ENCODE measurements around the gene HGFAC. TPM values are rescaled to one million over a fixed set of nuclear protein-coding genes. Genes with fewer than 3 reads are reported as not detected.

HGFAC gene
- total and polyA plus RNA-seq, 2 donors = 0.19 to 1.2 TPM

- Histone ChIP-seq H3K27ac (ENCODE audit: low read depth in 1 of 2, low read length in 1 of 2) (no peak overlapping the region), H3K27me3 (ENCODE audit: control insufficient read depth in 2 of 2, insufficient read depth in 1 of 2, low read length in 1 of 2) (peaks cover 2 to 24% of the 10 kb centered on the region in 2 donors), H3K4me3 (ENCODE audit: low read length in 2 of 2) (no peak overlapping the region), H3K36me3 (ENCODE audit: control insufficient read depth in 2 of 2, insufficient read depth in 2 of 2, low read length in 1 of 2) (no peaks in the 10 kb centered on the region), H3K4me1 (ENCODE audit: control insufficient read depth in 2 of 2, insufficient read depth in 2 of 2, low read length in 2 of 2) (no peaks in the 10 kb centered on the region), H3K9me3 (ENCODE audit: control insufficient read depth in 2 of 2, insufficient read depth in 1 of 2, low read length in 1 of 2) (no peaks in the 10 kb centered on the region)
- DNase-seq (ENCODE audit: low read depth in 6 of 9, low spot score in 9 of 9) = no peak
- WGBS = 64% methylated on average over 20 of the region's 20 CpGs
Observed at GRCh38 chr4:3493720-3494461, 52.1 kb downstream of the HGFAC start.

DNA sequence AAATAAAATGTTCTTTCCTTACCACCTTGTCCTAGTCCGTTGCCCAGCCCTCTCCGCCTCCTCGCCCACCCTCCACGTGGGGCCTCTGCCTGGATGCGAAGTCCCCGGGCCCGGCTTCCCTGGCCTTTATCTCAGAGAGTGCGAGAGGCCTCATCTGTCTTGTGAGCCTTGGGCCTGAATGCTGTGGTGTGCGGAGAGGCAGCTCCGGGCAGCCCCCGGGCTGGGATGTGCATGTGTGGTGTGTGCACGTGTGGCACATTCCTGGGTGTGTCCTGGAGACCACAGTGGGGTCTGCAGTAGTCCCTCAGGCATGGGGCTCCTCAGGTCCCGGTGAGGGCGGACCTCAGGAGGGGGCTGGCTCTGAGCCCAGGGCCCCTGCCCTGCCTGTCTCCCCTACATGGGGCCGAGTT lies 52.7 kb downstream of the HGFAC start:
- H3K36me3 ChIP-seq (ENCODE audit: control insufficient read depth in 2 of 2, insufficient read depth in 2 of 2, low read length in 1 of 2) = no peaks in the 10 kb centered on the region
- no peaks in the 10 kb centered on the region for H3K9me3 ChIP-seq (ENCODE audit: control insufficient read depth in 2 of 2, insufficient read depth in 1 of 2, low read length in 1 of 2)
- H3K4me3 ChIP-seq (ENCODE audit: low read length in 2 of 2) = no peak overlapping the region
- H3K4me1 ChIP-seq (ENCODE audit: control insufficient read depth in 2 of 2, insufficient read depth in 2 of 2, low read length in 2 of 2) = no peaks in the 10 kb centered on the region
- no peak for DNase-seq (ENCODE audit: low read depth in 6 of 9, low spot score in 9 of 9)
- H3K27me3 ChIP-seq (ENCODE audit: control insufficient read depth in 2 of 2, insufficient read depth in 1 of 2, low read length in 1 of 2) = peaks cover 2 to 21% of the 10 kb centered on the region in 2 donors
- H3K27ac ChIP-seq (ENCODE audit: low read depth in 1 of 2, low read length in 1 of 2) = no peak overlapping the region
- 67% methylated on average over 15 of the region's 15 CpGs for WGBS

- no peak for DNase-seq (ENCODE audit: low read depth in 6 of 9, low spot score in 9 of 9)
- Histone ChIP-seq H3K4me3 (ENCODE audit: low read length in 2 of 2) (no peak overlapping the region), H3K27me3 (ENCODE audit: control insufficient read depth in 2 of 2, insufficient read depth in 1 of 2, low read length in 1 of 2) (peaks cover 2 to 21% of the 10 kb centered on the region in 2 donors), H3K36me3 (ENCODE audit: control insufficient read depth in 2 of 2, insufficient read depth in 2 of 2, low read length in 1 of 2) (peaks cover 0 to under 1% of the 10 kb centered on the region in 2 donors), H3K9me3 (ENCODE audit: control insufficient read depth in 2 of 2, insufficient read depth in 1 of 2, low read length in 1 of 2) (no peaks in the 10 kb centered on the region), H3K4me1 (ENCODE audit: control insufficient read depth in 2 of 2, insufficient read depth in 2 of 2, low read length in 2 of 2) (no peaks in the 10 kb centered on the region), H3K27ac (ENCODE audit: low read depth in 1 of 2, low read length in 1 of 2) (no peak overlapping the region)
- WGBS = 90% methylated on average over 28 of the region's 28 CpGs
Observed at GRCh38 chr4:3495204-3495975, 53.6 kb downstream of the HGFAC start.

- H3K4me3 ChIP-seq (ENCODE audit: low read length in 2 of 2) = no peak overlapping the region
- DNase-seq (ENCODE audit: low read depth in 6 of 9, low spot score in 9 of 9) = no peak
- WGBS = 75% methylated on average over 14 of the region's 14 CpGs
- peaks cover 2 to 21% of the 10 kb centered on the region in 2 donors for H3K27me3 ChIP-seq (ENCODE audit: control insufficient read depth in 2 of 2, insufficient read depth in 1 of 2, low read length in 1 of 2)
- no peaks in the 10 kb centered on the region for H3K9me3 ChIP-seq (ENCODE audit: control insufficient read depth in 2 of 2, insufficient read depth in 1 of 2, low read length in 1 of 2)
- H3K36me3 ChIP-seq (ENCODE audit: control insufficient read depth in 2 of 2, insufficient read depth in 2 of 2, low read length in 1 of 2) = peaks cover 0 to 7% of the 10 kb centered on the region in 2 donors
- H3K4me1 ChIP-seq (ENCODE audit: control insufficient read depth in 2 of 2, insufficient read depth in 2 of 2, low read length in 2 of 2) = no peaks in the 10 kb centered on the region
- no peak overlapping the region for H3K27ac ChIP-seq (ENCODE audit: low read depth in 1 of 2, low read length in 1 of 2)
Observed at GRCh38 chr4:3496021-3496420, 54.3 kb downstream of the HGFAC start.

GRCh38 chr4:3497095-3497494 lies 55.3 kb downstream of the HGFAC start:
- Histone ChIP-seq H3K4me1 (ENCODE audit: control insufficient read depth in 2 of 2, insufficient read depth in 2 of 2, low read length in 2 of 2) (no peaks in the 10 kb centered on the region), H3K27ac (ENCODE audit: low read depth in 1 of 2, low read length in 1 of 2) (no peak overlapping the region), H3K4me3 (ENCODE audit: low read length in 2 of 2) (no peak overlapping the region), H3K9me3 (ENCODE audit: control insufficient read depth in 2 of 2, insufficient read depth in 1 of 2, low read length in 1 of 2) (no peaks in the 10 kb centered on the region), H3K36me3 (ENCODE audit: control insufficient read depth in 2 of 2, insufficient read depth in 2 of 2, low read length in 1 of 2) (peaks cover 0 to 18% of the 10 kb centered on the region in 2 donors), H3K27me3 (ENCODE audit: control insufficient read depth in 2 of 2, insufficient read depth in 1 of 2, low read length in 1 of 2) (peaks cover 2 to 17% of the 10 kb centered on the region in 2 donors)
- WGBS = 78% methylated on average over 6 of the region's 6 CpGs
- DNase-seq (ENCODE audit: low read depth in 6 of 9, low spot score in 9 of 9) = no peak

DNA sequence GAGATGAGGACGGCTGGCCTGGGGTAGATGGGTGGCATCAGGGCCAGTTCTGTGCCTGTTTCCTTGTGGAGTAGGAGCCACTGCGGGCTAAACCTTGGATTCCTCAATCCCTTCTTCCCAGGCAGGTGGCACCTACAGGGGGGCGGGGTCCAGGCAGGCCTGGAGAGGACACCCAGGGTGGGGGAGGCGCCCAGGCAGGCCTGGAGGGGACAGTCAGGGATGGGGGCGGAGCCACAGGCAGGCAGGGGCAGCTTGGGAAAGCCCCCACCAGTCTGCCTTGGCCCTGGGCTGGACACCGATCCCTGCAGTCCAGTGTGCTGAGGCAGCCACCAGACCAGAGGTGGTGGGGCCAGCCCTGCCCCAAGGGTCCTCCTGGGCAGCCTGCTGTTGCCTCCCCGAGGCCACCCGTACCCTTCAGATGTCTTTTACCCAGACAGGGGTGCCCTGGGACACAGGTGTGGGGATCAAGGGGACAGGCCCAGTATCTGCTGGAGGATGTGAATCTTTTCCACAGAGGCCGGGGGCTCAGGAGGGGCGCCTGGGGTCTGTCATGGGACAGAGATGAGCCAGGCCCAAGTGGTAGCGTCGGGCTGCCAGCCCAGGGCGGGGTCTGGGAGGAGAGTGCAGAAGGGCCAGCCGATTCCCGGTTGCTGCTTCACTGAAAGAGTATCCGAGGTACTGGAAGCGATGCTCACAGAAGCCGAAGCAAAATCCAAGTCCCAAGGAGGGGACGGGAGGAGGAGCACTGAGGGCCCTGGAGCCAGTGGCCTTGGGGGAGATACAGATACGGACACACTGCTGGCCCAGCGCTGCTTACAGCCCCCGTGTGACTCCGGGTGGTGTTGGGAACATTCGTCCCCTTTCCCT lies 56.0 kb downstream of the HGFAC start:
- H3K27ac ChIP-seq (ENCODE audit: low read depth in 1 of 2, low read length in 1 of 2) = no peak overlapping the region
- 94% methylated on average over 24 of the region's 24 CpGs for WGBS
- H3K9me3 ChIP-seq (ENCODE audit: control insufficient read depth in 2 of 2, insufficient read depth in 1 of 2, low read length in 1 of 2) = no peaks in the 10 kb centered on the region
- peaks cover 0 to 24% of the 10 kb centered on the region in 2 donors for H3K36me3 ChIP-seq (ENCODE audit: control insufficient read depth in 2 of 2, insufficient read depth in 2 of 2, low read length in 1 of 2)
- H3K4me1 ChIP-seq (ENCODE audit: control insufficient read depth in 2 of 2, insufficient read depth in 2 of 2, low read length in 2 of 2) = no peaks in the 10 kb centered on the region
- DNase-seq (ENCODE audit: low read depth in 6 of 9, low spot score in 9 of 9) = no peak
- H3K27me3 ChIP-seq (ENCODE audit: control insufficient read depth in 2 of 2, insufficient read depth in 1 of 2, low read length in 1 of 2) = peaks cover 2 to 16% of the 10 kb centered on the region in 2 donors
- H3K4me3 ChIP-seq (ENCODE audit: low read length in 2 of 2) = no peak overlapping the region

DNA sequence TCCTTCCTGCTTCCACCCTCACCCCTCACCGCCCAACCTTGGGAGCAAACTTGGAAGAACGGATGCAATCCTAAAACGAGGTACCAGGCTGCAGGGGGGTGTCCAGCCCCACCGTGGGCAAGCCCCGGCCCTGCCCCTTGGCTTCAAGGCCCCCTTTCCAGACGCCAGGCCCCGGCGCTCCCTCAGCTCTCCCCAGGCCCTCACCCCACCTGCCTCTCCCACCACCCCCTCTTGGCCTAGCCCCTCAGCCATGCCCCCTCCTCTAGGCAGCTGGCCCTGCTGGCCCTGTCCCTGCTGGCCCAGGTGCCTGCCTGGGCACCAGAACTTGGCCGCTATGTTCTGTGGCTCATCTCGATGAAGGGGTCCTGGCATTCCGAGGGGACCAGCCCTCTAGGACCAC lies 56.6 kb downstream of the HGFAC start:
- no peak overlapping the region for H3K4me3 ChIP-seq (ENCODE audit: low read length in 2 of 2)
- DNase-seq (ENCODE audit: low read depth in 6 of 9, low spot score in 9 of 9) = no peak

More for the DNA sequence above, 56.6 kb downstream of the HGFAC start:
- WGBS = 94% methylated on average over 11 of the region's 11 CpGs
- no peak overlapping the region for H3K27ac ChIP-seq (ENCODE audit: low read depth in 1 of 2, low read length in 1 of 2)
- H3K9me3 ChIP-seq (ENCODE audit: control insufficient read depth in 2 of 2, insufficient read depth in 1 of 2, low read length in 1 of 2) = no peaks in the 10 kb centered on the region
- no peaks in the 10 kb centered on the region for H3K4me1 ChIP-seq (ENCODE audit: control insufficient read depth in 2 of 2, insufficient read depth in 2 of 2, low read length in 2 of 2)
- H3K36me3 ChIP-seq (ENCODE audit: control insufficient read depth in 2 of 2, insufficient read depth in 2 of 2, low read length in 1 of 2) = peaks cover under 1 to 31% of the 10 kb centered on the region in 2 donors
- peaks cover 2 to 11% of the 10 kb centered on the region in 2 donors for H3K27me3 ChIP-seq (ENCODE audit: control insufficient read depth in 2 of 2, insufficient read depth in 1 of 2, low read length in 1 of 2)
